HG03565 (cell line): ENCODE results near the gene GADD45G.

Source experiments
- ATAC-seq: cut with Tn5 transposase; IDR thresholded peaks from one replicate; pipeline ENCODE4 v1.9.1; 2021; ENCODE audit warnings: mild to moderate bottlenecking, moderate library complexity; ENCODE audit not compliant: unreplicated experiment

Gene GADD45G

DNA sequence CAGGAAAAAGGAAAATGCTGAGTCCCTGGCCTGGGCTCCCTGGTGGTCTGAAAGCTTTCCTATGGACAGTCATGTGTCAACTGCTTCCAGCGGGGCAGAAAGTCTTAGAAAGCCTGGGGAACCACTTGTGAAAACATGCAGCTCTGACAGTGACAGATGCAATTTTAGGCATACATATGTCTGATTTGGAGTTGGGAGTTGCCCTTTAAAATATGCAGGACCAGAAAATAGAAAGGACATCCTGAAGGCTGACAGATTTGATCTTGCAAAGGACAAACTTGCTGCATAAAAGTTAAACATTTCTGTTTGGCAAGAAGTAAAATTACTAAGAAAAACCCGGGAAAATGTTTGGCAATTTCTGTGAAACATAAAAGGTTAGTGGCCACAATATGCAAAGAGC, 23.8 kb downstream of the GADD45G start:
- ATAC-seq = no peak

DNA sequence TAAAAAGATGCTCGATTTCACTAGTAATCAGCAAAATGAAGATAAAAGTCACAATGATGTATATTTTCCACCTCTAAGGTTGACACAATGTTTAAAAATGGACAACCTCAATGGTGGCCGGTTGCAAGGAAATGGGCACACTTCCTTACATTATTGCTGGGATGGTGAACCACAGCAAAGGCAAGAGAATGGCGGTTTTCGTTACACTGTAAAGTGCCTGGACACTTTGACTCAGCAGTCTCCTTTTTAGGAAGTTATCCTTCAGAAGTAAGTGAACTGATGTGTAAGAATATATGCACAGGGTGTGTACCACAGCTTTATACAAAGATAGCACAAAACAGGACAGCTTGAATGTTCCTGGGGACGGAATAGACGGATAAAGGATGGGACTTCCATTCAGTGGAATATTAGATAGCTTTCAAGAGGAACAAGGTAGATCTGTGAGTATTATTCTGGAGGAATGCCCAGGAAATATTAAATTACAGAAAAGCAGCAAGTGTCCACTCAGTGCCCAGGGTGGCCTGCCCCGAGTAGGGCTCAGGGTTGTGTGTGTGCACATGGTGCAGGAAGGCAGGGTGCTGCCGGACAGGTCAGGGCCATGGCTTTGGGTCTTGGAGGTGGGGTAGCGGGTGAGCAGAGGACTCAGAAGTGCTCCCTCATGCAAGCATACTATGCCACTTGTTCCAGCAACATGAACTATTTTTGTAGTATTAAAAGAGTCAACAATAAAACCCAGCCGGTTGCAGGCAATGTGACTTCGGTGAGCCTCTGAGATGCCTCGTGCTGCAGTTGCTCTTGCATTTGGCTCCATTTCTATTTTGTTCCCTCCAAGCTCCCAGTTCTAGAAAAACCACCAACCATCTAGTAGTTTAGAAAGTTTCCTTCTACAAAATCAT, 24.5 kb downstream of the GADD45G start:
- no peak for ATAC-seq

GRCh38 chr9:89630508-89630907, 25.7 kb downstream of the GADD45G start:
- no peak for ATAC-seq

DNA sequence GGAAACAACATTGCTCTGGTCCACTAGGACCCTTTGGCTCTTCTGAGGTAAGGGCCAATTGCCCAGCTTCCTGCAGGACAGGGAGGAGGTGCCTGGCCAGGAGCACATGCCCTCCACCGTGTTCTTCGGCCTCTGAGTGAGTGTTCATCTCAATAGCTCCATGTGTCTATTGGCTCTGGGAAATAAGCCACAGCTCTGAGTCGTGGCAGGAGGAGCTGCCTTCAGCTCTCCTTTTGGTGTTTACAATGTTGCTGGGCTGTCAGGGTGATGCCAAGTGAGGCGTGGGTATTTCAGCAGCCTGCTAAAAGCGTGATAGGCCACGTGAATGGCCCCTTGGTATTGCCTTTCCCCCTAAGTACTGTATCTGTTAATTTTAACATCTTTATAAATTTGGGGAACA, 26.6 kb downstream of the GADD45G start:
- no peak for ATAC-seq

GRCh38 chr9:89632192-89632733, 27.5 kb downstream of the GADD45G start:
- ATAC-seq = no peak

- ATAC-seq = no peak
Measured at GRCh38 chr9:89632736-89633135, 27.9 kb downstream of the GADD45G start.

GRCh38 chr9:89633404-89633803, 28.6 kb downstream of the GADD45G start:
- ATAC-seq = no peak

DNA sequence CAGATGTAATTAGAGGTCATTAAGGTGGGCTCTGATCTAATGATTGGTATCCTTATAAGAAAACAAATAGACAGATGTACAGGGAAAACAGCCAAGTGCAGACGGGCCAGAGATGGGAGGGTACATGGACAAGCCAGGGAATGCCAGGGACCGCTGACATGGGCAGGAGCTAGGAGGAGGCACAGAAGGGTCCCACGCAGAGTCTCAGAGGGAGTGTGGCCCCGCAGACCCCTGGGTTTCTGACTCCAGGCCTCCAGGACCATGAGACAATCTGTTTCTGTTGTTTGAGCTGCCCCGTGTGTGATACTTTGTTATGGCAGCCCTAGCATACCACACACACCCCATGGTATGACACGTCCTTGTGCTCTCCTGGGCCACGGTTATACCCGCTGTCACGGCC, 29.1 kb downstream of the GADD45G start:
- no peak for ATAC-seq

- no peak for ATAC-seq
Measured at GRCh38 chr9:89634995-89635742, 30.4 kb downstream of the GADD45G start.

DNA sequence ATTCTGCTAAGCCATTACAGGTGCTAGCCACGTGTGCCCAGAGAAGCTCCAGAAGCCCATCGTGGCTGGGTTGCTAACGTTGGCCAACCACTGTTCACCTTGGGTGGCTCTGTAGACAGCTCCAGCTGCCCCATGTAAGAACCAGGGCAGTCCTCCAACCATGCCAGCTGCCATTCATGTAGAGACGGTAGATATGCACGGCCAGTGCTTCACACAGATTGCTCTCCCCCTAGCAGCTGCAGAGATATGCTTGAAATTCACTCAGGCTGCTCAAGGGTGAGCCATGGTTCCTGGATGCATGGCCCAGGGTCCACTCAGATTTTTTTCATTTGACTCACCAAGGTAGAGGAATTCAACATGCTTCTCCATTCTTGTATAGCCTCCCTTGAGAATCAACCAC, 31.0 kb downstream of the GADD45G start:
- no peak for ATAC-seq

- ATAC-seq = no peak
Measured at GRCh38 chr9:89637787-89638186, 33.0 kb downstream of the GADD45G start.

DNA sequence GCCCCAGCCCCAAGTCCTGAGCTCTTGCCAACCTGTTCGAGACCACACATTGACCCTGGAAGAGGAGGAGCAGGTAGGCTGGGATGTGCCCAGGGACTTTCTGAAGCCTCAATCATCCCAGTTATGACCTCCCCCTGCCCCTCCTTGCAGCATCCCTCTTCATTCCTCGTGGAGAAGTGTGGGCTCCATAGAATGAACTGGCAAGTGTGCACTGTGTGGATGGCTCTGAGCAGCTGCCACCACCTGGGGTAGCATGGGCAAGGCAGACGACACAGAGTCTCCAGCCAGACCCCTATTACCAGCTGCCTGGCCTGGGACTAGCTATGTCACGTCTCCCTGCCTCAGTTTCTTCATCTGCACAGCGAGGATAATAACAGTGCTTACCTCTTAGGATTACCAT, 33.5 kb downstream of the GADD45G start:
- ATAC-seq = no peak

DNA sequence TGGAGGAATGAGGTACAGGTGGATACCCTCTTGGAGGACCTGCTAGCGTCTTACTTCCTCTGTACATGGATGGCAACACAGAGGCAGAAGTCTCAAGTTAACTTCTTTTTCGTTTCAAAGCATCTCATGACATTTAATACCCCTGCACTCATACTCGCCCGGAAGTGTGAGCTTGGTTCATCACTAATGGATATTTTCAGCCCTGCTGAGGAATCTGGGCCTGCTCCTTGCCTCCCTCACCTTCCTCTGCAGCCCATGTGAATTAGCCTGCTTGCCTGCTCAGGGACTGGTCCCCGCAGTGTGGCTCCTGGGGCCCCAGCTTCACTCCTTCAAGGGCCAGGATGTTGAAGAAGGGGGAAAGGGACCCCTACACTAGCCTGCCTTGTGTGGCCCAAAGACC, 34.1 kb downstream of the GADD45G start:
- no peak for ATAC-seq

DNA sequence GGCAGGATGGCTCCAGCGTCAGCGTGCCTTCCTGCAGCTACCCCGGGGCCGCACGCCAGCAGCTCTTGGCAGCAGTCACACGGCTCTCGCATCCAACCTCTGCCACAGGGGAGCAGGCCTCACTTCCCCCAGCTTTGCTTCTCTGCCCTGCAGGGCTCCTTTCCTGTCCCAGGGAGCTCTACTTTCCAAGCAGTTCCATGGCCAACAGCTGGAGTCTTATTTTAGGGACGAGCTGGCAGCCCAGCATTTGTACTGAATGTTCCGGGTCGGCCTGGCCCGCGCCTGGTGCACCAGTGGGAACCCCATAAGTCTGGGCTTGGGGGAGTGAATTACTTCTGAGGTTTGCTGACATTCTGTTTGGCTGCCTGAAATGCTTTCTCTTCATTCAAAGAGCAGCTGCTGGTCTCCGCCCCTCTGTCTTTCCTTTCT, 34.6 kb downstream of the GADD45G start:
- ATAC-seq = no peak

DNA sequence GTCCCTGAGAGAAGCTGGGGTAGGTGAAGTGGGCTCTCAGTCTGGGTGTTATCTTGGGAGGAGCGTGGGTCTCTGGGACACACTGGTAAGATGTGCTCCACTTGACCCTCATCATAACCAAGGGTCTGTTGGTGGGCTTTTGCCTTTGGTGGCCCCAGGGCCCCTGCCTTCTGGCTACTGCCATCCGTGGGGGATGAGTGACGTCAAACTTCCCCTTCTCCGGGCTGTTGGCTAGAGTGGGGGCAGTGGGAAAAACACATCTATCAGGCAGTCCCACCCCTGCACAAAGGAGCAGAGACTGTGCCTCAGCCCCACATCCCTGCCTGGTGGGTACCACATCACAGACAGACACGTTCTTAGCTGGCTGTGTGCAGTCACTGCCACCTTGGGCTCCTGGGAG, 35.1 kb downstream of the GADD45G start:
- ATAC-seq = no peak

DNA sequence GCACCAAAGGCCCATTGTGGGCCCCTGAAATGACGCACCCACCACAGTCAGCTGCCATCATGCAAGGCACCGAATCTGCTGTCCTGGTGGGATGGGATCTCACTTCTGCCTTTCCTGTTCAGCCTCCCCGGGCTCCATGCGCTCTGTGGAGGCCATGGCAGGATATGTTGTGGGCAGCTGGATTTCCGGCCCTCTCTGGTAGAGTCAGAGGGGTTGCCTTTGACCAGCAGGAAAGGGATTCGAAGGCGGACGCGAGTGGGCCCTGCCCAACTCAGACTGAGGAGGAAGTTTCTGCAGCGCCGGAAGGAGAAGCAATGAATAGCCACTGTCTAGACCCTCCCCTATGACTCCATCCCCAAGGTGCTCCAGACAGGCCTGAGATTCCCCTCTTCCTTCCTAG, 35.5 kb downstream of the GADD45G start:
- ATAC-seq = no peak

- no peak for ATAC-seq
Measured at GRCh38 chr9:89640801-89641200, 36.0 kb downstream of the GADD45G start.

GRCh38 chr9:89641980-89642379, 37.2 kb downstream of the GADD45G start:
- ATAC-seq = no peak

GRCh38 chr9:89642789-89643188, 38.0 kb downstream of the GADD45G start:
- ATAC-seq = no peak

DNA sequence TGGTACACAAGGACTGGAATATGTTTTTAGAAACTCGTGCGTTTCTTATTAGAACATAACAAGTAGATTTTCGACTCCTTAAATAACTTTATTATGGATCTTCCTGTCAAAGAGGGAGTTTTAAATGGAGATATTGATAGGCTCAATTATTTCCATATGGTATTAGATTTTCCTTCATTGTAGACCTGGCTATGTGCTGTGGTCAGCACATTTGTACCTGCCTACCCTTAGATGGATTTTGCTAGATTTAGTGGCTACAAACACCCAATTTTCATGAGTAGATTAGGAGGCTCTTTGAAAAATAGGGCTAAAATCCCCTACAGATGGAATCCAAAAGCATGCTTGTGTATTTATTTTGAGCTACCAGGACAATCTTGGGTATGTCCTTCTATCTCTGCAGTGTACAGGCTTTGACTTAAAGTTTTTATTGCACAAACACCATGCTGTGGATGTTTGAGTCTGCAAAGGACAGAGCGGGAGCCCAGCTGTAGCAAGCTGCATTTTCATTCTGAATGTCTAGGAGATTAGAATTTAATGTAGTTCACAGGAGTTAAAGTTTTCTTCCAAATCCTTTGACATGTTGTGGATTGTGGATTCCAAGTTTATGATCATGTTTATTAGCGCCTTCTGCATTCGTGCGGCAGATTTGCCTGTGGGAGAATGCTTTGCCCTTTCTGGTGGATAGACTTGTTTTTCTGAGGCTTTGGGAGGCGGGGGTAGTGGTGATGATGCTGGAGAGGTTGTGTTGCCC, 41.6 kb downstream of the GADD45G start:
- ATAC-seq = no peak
